Osteoblast (primary cell): ENCODE data around the gene TMBIM1. TPM values are rescaled to one million over a fixed set of nuclear protein-coding genes. Genes with fewer than 3 reads are reported as not detected.

Experiments
- DNase-seq: peaks from one replicate; pipeline ENCODE4 v3.0.0; 2011; ENCODE audit warnings: low spot score, mixed read lengths; ENCODE audit not compliant: insufficient read length; ENCODE audit errors: missing footprints
- H2AFZ ChIP-seq: 2 replicates; pipeline ENCODE4 v1.6.0; 2011; ENCODE audit warnings: mild to moderate bottlenecking, low read length
- H3K27ac ChIP-seq: 2 replicates; pipeline ENCODE4 v1.5.1; 2011; ENCODE audit warnings: mild to moderate bottlenecking, low read depth, low read length, moderate library complexity
- H3K27me3 ChIP-seq: 2 replicates; pipeline ENCODE4 v1.6.0; 2012; ENCODE audit warnings: mild to moderate bottlenecking, control low read depth, inconsistent platforms, low read length, moderate library complexity; ENCODE audit not compliant: insufficient read depth
- H3K36me3 ChIP-seq: 2 replicates; pipeline ENCODE4 v1.5.1; 2011; ENCODE audit warnings: mild to moderate bottlenecking, low read length, control low read depth, moderate library complexity; ENCODE audit not compliant: insufficient read depth
- H3K4me1 ChIP-seq: 2 replicates; pipeline ENCODE4 v1.5.1; 2011; ENCODE audit warnings: mild to moderate bottlenecking, low read length, control low read depth, moderate library complexity; ENCODE audit not compliant: insufficient read depth
- H3K4me2 ChIP-seq: 2 replicates; pipeline ENCODE4 v1.6.0; 2011; ENCODE audit warnings: mild to moderate bottlenecking, low read length; ENCODE audit not compliant: insufficient read depth
- H3K4me3 ChIP-seq: fragments of 200-600 bp; sonication (generic); 3 replicates; pipeline ENCODE4 v1.5.1; 2012; ENCODE audit warnings: mild to moderate bottlenecking, low read length, inconsistent platforms; ENCODE audit not compliant: insufficient read depth
- H3K79me2 ChIP-seq: 2 replicates; pipeline ENCODE4 v1.6.0; 2012; ENCODE audit warnings: mild to moderate bottlenecking, low read length, control low read depth, inconsistent platforms; ENCODE audit not compliant: insufficient read depth
- H3K9me3 ChIP-seq: 2 replicates; pipeline ENCODE4 v1.5.1; 2011; ENCODE audit warnings: low read depth, low read length, control low read depth
- H4K20me1 ChIP-seq: 2 replicates; pipeline ENCODE4 v1.6.0; 2012; ENCODE audit warnings: mild to moderate bottlenecking, low read length, control low read depth; ENCODE audit not compliant: insufficient read depth
- total RNA-seq: library from RNA; depleted of rRNA; stranded (reverse); fragments of >200 nt; gene quantifications from 2 replicates; pipeline ENCODE4 v1.2.3, GENCODE V29; 2012
- TF ChIP-seq, protein P1 (sequence below): IDR thresholded peaks from 2 replicates; pipeline ENCODE4 v1.5.1; 2011; ENCODE audit warnings: mild to moderate bottlenecking, low read depth, low read length, moderate library complexity; ENCODE audit errors: extremely low read depth

TMBIM1 gene
- total RNA-seq, 1 donor: 155 TPM

DNA sequence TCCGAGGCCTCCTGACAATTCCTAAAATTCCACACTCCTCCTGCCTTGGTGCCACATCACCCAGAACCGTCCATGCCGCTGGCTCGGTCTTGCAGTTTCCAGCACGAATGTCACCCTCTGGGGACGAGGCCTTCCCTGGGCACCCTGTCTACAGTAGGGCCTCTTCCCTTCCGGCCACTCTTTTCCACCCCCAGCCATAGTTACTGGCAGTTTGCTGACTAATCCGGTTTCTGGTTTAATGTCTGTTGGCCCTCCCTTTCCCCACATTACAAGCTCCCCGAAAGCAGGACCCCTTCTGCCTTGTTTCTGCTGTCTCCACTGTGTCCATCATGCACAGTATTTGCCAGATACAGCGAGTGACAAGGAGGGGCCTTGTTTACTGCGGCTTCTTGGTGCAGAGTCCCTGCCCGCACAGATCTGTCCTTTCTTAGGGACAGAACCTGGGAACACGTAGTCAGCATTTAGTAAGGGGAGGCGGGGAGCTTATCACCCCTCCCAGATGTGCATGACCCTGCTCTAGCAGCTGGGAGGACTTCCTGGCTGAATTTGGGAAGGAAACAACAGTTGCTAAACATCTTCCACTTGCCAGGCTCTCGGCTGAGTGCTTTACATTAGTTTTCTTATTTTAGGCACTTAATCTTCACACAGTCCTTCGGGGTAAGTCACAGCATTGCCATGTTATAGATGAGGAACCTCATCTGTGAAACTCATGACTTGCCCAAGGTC, 40.8 kb upstream of the TMBIM1 start:
- H3K4me1 ChIP-seq: peaks cover 5% of the 10 kb centered on the region
- no peak overlapping the region for H3K27ac ChIP-seq
- TF ChIP-seq, protein P1, sequence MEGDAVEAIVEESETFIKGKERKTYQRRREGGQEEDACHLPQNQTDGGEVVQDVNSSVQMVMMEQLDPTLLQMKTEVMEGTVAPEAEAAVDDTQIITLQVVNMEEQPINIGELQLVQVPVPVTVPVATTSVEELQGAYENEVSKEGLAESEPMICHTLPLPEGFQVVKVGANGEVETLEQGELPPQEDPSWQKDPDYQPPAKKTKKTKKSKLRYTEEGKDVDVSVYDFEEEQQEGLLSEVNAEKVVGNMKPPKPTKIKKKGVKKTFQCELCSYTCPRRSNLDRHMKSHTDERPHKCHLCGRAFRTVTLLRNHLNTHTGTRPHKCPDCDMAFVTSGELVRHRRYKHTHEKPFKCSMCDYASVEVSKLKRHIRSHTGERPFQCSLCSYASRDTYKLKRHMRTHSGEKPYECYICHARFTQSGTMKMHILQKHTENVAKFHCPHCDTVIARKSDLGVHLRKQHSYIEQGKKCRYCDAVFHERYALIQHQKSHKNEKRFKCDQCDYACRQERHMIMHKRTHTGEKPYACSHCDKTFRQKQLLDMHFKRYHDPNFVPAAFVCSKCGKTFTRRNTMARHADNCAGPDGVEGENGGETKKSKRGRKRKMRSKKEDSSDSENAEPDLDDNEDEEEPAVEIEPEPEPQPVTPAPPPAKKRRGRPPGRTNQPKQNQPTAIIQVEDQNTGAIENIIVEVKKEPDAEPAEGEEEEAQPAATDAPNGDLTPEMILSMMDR: no peak
- H2AFZ ChIP-seq: peak overlapping the region; percentile 80
- H3K4me3 ChIP-seq: no peak overlapping the region
- H3K9me3 ChIP-seq: no peaks in the 10 kb centered on the region
- H4K20me1 ChIP-seq: no peaks in the 10 kb centered on the region
- DNase-seq: no peak
- no peak overlapping the region for H3K4me2 ChIP-seq
- no peaks in the 10 kb centered on the region for H3K27me3 ChIP-seq
- no peaks in the 10 kb centered on the region for H3K36me3 ChIP-seq
- no peaks in the 10 kb centered on the region for H3K79me2 ChIP-seq

DNA sequence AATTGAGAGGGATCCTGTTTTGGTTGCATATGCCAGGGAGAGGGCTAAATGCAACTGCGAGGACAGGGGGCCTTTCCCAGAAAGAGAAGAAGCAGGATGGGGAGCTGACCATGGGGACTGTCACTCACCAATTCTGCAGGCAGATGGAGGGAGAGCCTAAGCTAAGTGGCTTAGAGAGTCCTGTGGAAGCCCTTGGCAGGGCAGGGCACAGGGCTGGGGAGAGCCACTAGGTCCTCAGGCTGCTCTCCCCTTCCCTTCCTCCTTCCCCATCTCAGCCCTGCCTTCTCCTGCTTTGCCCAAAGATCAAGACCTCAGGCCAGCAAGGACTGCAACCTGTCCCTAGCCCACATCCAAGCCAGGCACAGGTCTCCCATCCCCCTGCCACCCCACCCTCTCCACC, 40.0 kb upstream of the TMBIM1 start:
- no peak overlapping the region for H3K27ac ChIP-seq
- no peak overlapping the region for H2AFZ ChIP-seq
- H3K4me2 ChIP-seq: no peak overlapping the region
- H3K79me2 ChIP-seq: no peaks in the 10 kb centered on the region
- no peaks in the 10 kb centered on the region for H3K36me3 ChIP-seq
- TF ChIP-seq, protein P1: no peak
- no peaks in the 10 kb centered on the region for H3K27me3 ChIP-seq
- DNase-seq: no peak
- H3K4me1 ChIP-seq: peaks cover 5% of the 10 kb centered on the region
- H3K4me3 ChIP-seq: no peak overlapping the region
- H4K20me1 ChIP-seq: no peaks in the 10 kb centered on the region
- H3K9me3 ChIP-seq: no peaks in the 10 kb centered on the region

DNA sequence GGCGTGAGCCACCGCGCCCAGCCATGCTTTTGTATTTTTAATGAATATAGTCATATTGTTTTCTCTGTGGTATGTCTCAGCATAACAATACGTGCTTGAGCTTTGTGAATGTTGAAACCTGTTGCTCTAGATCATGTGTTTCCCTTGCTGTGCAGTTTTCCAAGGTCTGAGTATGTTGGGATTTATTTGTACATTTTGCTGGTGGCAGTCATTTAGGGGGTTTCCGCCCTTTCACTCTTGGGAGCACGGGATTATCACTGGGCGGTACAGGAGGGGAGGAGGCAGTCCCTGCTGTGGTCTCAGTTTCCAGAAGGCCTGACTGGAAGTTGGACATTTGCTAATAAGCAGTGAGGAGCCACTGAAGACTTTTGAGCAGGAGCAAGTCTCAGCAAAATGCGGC, 39.4 kb upstream of the TMBIM1 start:
- H3K79me2 ChIP-seq: no peaks in the 10 kb centered on the region
- H3K36me3 ChIP-seq: no peaks in the 10 kb centered on the region
- TF ChIP-seq, protein P1: no peak
- H4K20me1 ChIP-seq: no peaks in the 10 kb centered on the region
- no peak overlapping the region for H3K27ac ChIP-seq
- no peaks in the 10 kb centered on the region for H3K27me3 ChIP-seq
- no peak overlapping the region for H2AFZ ChIP-seq
- no peak overlapping the region for H3K4me2 ChIP-seq
- H3K4me3 ChIP-seq: no peak overlapping the region
- no peaks in the 10 kb centered on the region for H3K9me3 ChIP-seq
- DNase-seq: no peak
- peaks cover 5% of the 10 kb centered on the region for H3K4me1 ChIP-seq

DNA sequence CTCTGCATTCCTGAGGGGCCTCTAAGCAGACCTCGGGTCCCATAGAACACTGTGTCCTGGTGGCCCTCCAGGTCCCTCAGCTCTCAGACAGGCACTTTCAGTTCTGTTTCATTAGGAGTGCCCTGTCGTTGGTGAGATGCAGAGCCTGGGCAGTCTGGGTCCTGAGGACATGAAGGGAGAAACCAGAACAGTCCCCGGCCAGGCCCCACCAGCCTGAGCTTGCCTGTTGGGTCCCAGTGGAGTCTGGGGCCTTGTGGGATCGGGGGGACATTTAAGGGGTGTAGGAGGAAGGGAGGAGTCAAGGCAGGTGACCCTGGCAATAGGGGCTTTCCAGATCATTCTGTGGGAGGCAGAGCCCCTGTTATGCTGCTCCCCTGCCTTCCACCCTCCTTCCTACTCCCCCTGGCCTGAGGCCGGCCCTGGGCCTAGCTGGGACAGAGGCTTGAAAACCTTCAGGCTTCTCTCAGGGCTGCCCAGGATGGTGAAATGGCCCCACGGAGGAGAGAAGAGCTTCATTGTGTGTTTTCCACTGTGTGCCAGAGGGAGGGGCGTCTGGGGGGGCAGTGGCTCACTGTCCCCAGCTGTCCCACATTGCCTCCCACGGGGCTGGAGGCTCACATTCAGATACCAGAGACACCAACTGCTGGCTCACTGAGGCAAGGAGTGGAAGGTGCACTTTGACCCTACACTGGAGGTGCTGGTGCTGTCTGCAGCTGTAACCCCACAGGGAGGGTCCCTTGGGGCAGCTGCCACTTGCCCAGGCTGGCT, 37.7 kb upstream of the TMBIM1 start:
- Histone ChIP-seq H3K4me2 (no peak overlapping the region), H3K79me2 (no peaks in the 10 kb centered on the region), H3K4me3 (no peak overlapping the region), H3K36me3 (no peaks in the 10 kb centered on the region), H3K4me1 (peaks cover 5% of the 10 kb centered on the region), H3K9me3 (no peaks in the 10 kb centered on the region), H2AFZ (peak overlapping the region; percentile 35), H4K20me1 (no peaks in the 10 kb centered on the region), H3K27ac (no peak overlapping the region), H3K27me3 (no peaks in the 10 kb centered on the region)
- TF ChIP-seq, protein P1: no peak
- DNase-seq: peak; percentile 78
